ENCODE data around the gene CAST.
"Not testable (repeated sequence)": the region's sequence is repeated elsewhere in the genome, so short reads cannot be mapped to it uniquely, and the experiment has no call there.

The CAST gene

GRCh38 chr5:96788112-96788749 is 126.1 kb downstream of the CAST start:
- no peak for DNase-seq

GRCh38 chr5:96789794-96790330 is 127.7 kb downstream of the CAST start:
- DNase-seq = no peak

GRCh38 chr5:96790961-96791504 is 128.9 kb downstream of the CAST start:
- DNase-seq = no peak

- no peak for DNase-seq
Observed at GRCh38 chr5:96794757-96795156, 132.6 kb downstream of the CAST start.

GRCh38 chr5:96795626-96796025 is 133.4 kb downstream of the CAST start:
- DNase-seq = no peak

- no peak for DNase-seq
Observed at GRCh38 chr5:96796434-96796833, 134.3 kb downstream of the CAST start.

GRCh38 chr5:96801718-96802117 is 139.5 kb downstream of the CAST start:
- DNase-seq = not testable (repeated sequence)

GRCh38 chr5:96807075-96807654 is 145.0 kb downstream of the CAST start:
- peak; percentile 93 for DNase-seq

GRCh38 chr5:96808541-96808828 is 146.3 kb downstream of the CAST start:
- no peak for DNase-seq

- no peak for DNase-seq
Observed at GRCh38 chr5:96808868-96809558, 146.8 kb downstream of the CAST start.

GRCh38 chr5:96809921-96810320 is 147.7 kb downstream of the CAST start:
- DNase-seq = no peak

GRCh38 chr5:96812851-96813250 is 150.7 kb downstream of the CAST start:
- DNase-seq = no peak

GRCh38 chr5:96814041-96814440 is 151.9 kb downstream of the CAST start:
- no peak for DNase-seq

- peak; percentile 93 for DNase-seq
Observed at GRCh38 chr5:96816411-96816939, 154.3 kb downstream of the CAST start.

GRCh38 chr5:96816991-96817390 is 154.8 kb downstream of the CAST start:
- no peak for DNase-seq

GRCh38 chr5:96817506-96817905 is 155.3 kb downstream of the CAST start:
- peak; percentile 33 for DNase-seq

- no peak for DNase-seq
Observed at GRCh38 chr5:96818125-96818788, 156.1 kb downstream of the CAST start.

GRCh38 chr5:96819806-96820205 is 157.6 kb downstream of the CAST start:
- DNase-seq = no peak

- no peak for DNase-seq
Observed at GRCh38 chr5:96821260-96821916, 159.2 kb downstream of the CAST start.

- peak; percentile 23 for DNase-seq
Observed at GRCh38 chr5:96822686-96823459, 160.7 kb downstream of the CAST start.

- DNase-seq = no peak
Observed at GRCh38 chr5:96823900-96824380, 161.8 kb downstream of the CAST start.
